ENCODE data around the gene ERICH6.

The ERICH6 gene

DNA sequence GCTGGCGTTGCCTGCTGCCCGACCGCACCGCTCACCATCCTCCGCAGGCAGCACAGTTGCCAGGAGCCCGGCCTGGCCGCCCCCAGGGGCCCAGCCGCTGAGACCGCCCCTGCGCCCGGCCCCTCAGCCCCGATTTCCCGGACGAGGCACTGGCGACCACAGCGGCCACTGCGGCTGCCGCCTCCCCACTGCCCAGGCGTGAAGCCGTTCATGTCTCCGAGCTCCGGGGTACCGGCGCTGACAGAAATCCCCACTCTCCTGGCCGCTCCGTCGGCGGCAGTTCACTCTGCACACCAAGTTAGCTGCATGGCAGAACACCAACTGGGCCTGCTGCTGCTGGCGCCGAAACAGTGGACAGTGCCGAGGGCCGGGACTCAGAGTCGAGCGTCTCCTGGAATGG, 92.1 kb downstream of the ERICH6 start:
- H3K27ac ChIP-seq: no peak overlapping the region
- no peak for TF ChIP-seq CTCF (conservative IDR thresholded peaks at IDR 0.05)

DNA sequence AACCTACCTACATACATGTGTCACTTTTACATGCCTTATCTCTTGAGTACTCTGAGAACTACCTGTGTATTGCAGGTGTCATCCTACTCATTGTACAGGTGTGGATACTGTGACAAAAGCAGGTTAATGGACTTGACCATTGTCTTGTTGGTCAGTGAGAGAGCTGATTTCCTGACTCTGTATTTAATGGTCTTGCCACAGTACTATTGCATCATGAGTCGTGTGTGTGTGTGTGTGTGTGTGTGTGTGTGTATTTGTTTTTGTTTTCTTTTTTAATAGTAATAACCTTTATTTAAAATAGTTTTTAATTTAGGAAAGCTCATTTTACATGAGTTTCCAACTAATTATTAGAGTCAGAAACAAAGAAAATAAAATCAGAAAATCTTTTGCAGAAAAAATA, 92.9 kb downstream of the ERICH6 start:
- TF ChIP-seq CTCF (conservative IDR thresholded peaks at IDR 0.05): no peak
- H3K27ac ChIP-seq: no peak overlapping the region

DNA sequence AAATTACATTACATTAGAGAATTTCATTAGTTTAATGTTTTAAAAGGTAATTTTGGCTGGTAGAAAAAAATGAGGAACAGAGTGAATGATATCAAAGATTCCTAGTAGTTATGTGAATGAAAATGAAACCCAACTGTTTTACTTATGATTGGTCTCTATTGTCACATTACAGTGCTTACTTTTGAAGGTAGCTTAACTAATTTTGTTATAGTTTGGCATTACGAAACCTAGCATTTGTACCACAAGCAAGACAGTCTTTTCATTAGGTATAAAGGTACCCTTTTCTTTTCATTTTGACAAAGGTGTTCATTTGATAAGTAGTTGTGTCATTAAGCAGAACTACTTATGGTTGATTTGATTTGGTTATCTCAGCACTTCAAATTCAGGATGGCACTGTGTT, 93.7 kb downstream of the ERICH6 start:
- no peak overlapping the region for H3K27ac ChIP-seq
- no peak for TF ChIP-seq CTCF (conservative IDR thresholded peaks at IDR 0.05)
